Memory B cell (primary cell): ENCODE data around the gene ARF1.
A peak's percentile ranks its signal among the peaks of the same experiment; 100 is the strongest.

Experiments used
- ATAC-seq: fragments of 150-1000 bp; cut with Tn5 transposase; 2 replicates; pipeline ENCODE4 v1.10.0; 2021; ENCODE audit warnings: low read depth, mild to moderate bottlenecking, moderate library complexity
- DNase-seq, 2 donors: peaks; one replicate each; pipeline ENCODE4 v3.0.0; 2022; ENCODE audit warnings: low spot score in 2 of 2
- H3K27ac Mint-ChIP-seq: one replicate; pipeline ENCODE4 v1.8.0; 2022; ENCODE audit warnings: mild to moderate bottlenecking, moderate library complexity, mixed read lengths
- H3K27me3 Mint-ChIP-seq: one replicate; pipeline ENCODE4 v1.8.0; 2022; ENCODE audit warnings: mixed read lengths
- H3K36me3 Mint-ChIP-seq: one replicate; pipeline ENCODE4 v1.8.0; 2022; ENCODE audit warnings: mild to moderate bottlenecking, mixed read lengths
- H3K4me1 Mint-ChIP-seq: one replicate; pipeline ENCODE4 v1.8.0; 2022; ENCODE audit warnings: mixed read lengths
- H3K4me3 Mint-ChIP-seq: one replicate; pipeline ENCODE4 v1.8.0; 2022; ENCODE audit warnings: mild to moderate bottlenecking, moderate library complexity, mixed read lengths
- H3K9me3 Mint-ChIP-seq: one replicate; pipeline ENCODE4 v1.8.0; 2022; ENCODE audit warnings: mixed read lengths

ARF1 gene

DNA sequence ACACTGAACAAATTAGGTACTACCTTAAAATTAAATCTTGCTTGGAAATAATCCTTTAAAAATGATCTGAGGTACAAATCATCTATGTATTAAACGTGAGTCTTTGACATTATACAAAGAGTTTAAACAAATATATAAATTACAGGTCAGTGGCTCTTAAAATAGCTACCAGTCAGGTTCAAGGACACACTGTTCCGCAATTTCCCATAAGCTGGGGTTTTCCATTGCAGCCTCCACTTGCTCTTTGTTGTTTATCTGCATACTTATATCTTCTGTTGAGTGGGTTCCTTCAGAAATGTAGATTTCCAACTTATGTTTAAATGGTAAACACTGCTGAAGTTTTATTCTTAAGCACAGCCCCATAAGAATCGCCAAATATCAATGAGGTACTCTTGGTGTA, 32.3 kb downstream of the ARF1 start:
- no peak overlapping the region for H3K27ac Mint-ChIP-seq
- DNase-seq, result no peak

GRCh38 chr1:228117335-228117734, 34.8 kb downstream of the ARF1 start:
- no peak for DNase-seq
- Mint-ChIP-seq H3K27me3 (no peaks in the 10 kb centered on the region), H3K9me3 (peaks cover 3% of the 10 kb centered on the region), H3K4me1 (peaks cover 3% of the 10 kb centered on the region), H3K27ac (no peak overlapping the region), H3K36me3 (peaks cover 3% of the 10 kb centered on the region), H3K4me3 (no peak overlapping the region)
- ATAC-seq, result no peak

More for the DNA sequence above, 32.3 kb downstream of the ARF1 start:
- H3K4me3 Mint-ChIP-seq, result no peak overlapping the region
- no peak for ATAC-seq
- H3K27me3 Mint-ChIP-seq, result no peaks in the 10 kb centered on the region
- H3K36me3 Mint-ChIP-seq, result peaks cover 3% of the 10 kb centered on the region
- H3K9me3 Mint-ChIP-seq, result peaks cover 3% of the 10 kb centered on the region
- peaks cover 5% of the 10 kb centered on the region for H3K4me1 Mint-ChIP-seq

DNA sequence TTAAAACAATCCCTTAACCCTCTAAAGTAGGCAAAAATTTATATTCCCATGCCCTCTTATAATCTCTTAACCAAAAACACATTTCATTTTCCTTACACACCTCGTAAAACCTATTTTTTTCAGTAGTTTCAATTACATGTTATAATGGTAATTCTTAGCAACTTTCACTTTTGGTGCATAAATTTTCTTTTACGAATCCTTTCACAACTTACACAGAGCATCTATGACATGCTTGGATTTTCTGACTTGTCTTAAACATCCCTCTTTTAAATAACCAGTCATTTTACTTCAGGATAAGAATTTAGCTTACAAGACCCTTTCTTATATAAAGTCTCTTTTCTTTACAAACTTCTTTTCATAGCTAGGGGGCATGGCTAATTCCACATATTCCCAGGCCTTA, 35.5 kb downstream of the ARF1 start:
- no peak for ATAC-seq
- Mint-ChIP-seq H3K36me3 (peaks cover 3% of the 10 kb centered on the region), H3K27ac (no peak overlapping the region), H3K9me3 (peaks cover 3% of the 10 kb centered on the region), H3K4me3 (no peak overlapping the region), H3K27me3 (no peaks in the 10 kb centered on the region), H3K4me1 (peaks cover 3% of the 10 kb centered on the region)
- no peak for DNase-seq

DNA sequence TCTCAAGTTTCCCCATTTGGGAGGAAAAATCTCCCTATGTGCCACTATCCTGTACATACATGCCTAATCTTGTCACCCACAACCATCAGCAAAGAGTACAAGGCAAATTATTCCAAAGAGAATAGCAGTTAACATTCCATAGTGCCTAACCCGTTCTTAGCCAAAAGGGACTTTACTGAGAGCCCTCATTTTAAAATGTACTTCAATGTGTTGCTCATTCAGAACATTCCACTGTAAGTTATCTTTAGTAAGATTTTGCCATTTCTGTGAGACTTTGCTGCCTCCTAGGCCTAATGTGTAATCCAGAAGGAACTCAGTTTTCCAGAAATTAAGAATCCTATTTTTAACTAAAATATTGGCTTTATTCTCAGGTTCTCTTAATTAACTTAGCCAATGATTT, 37.8 kb downstream of the ARF1 start:
- DNase-seq (no peak), ATAC-seq (no peak)
- Mint-ChIP-seq H3K9me3 (peaks cover 3% of the 10 kb centered on the region), H3K4me1 (peaks cover 7% of the 10 kb centered on the region), H3K27ac (no peak overlapping the region), H3K36me3 (peaks cover 3% of the 10 kb centered on the region), H3K27me3 (no peaks in the 10 kb centered on the region), H3K4me3 (no peak overlapping the region)

DNA sequence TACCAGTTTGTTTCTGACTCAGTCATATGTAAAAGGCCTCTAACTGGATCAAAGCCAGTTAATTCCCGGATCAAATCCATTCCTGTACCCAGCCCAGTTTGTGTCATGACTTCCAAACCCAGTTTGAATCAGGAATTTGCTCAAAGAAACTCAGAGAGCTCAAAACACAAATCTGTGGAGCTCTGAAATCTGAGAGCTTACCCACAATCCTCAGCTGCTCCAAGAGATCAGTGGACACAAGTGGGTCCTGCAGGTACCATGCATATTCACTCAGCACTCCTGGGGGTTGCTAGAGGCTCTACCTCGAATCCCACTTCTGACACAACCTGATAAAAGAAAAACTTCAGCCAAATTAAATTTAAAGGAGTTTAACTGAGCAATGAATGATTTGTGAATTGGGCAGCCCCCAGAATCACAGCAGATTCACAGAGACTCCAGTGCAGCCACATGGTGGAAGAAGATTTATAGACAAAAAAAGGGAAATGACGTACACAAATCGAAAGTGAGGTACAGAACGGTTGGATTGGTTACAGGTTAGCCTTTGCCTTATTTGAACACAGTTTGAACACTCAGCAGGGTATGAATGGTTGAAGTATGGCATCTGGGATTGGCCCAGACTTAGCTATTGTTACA, 38.5 kb downstream of the ARF1 start:
- Mint-ChIP-seq H3K9me3 (peaks cover 3% of the 10 kb centered on the region), H3K27ac (no peak overlapping the region), H3K36me3 (peaks cover 3% of the 10 kb centered on the region), H3K4me3 (no peak overlapping the region), H3K27me3 (no peaks in the 10 kb centered on the region), H3K4me1 (peaks cover 8% of the 10 kb centered on the region)
- ATAC-seq (peak; percentile 83), DNase-seq (no peak)

DNA sequence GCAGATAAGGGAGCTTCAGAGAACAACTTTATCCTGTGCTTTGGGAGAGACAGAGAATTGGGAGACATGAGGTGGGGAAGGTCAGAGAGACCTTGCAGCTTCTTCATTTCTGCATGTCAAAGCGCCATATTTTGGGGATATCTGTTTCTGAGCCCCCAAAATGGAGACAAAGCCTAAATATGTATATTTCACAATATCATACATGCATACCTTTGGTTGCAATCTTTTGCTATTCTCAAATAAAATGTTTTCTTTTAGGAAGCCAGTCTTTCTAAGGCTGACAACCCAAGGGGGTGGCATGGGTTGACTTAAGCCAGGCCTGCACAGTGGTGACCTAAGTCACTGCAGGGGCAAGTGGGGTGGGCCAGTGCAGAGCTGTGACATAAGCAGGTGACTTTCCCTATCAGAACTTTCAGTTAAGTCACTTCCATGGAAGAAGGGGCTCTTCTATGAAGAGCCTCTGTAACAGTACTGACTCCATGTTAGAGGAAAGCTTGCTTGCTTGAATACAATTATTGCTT, 40.5 kb downstream of the ARF1 start:
- H3K27ac Mint-ChIP-seq, result no peak overlapping the region
- DNase-seq, result no peak
- no peak for ATAC-seq
- no peak overlapping the region for H3K4me3 Mint-ChIP-seq
- H3K9me3 Mint-ChIP-seq, result peaks cover 2% of the 10 kb centered on the region
- no peaks in the 10 kb centered on the region for H3K27me3 Mint-ChIP-seq
- H3K4me1 Mint-ChIP-seq, result peaks cover 8% of the 10 kb centered on the region
- peaks cover 2% of the 10 kb centered on the region for H3K36me3 Mint-ChIP-seq

GRCh38 chr1:228123505-228123904, 41.0 kb downstream of the ARF1 start:
- Mint-ChIP-seq H3K36me3 (no peaks in the 10 kb centered on the region), H3K27ac (no peak overlapping the region), H3K4me3 (no peak overlapping the region), H3K27me3 (no peaks in the 10 kb centered on the region), H3K4me1 (peaks cover 8% of the 10 kb centered on the region), H3K9me3 (no peaks in the 10 kb centered on the region)
- DNase-seq, result no peak
- ATAC-seq, result no peak

DNA sequence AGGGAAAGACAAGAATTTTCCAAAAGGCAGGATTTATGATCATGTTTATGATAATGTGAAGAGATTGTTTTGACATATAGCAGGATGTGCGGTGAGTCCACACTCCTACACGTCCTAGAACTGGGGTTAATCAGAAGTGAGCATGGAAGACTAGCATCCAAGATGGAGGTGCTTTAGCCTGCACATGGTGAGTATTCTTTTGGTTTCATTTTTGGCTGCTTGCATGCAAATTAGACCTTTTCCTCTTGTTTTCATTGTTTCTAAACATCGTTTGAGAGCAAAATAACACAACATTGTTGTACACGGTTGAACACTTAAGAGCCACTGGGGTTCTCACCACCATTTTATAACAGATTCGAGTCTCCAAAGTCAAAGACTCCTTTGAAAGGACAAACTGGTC, 42.7 kb downstream of the ARF1 start:
- DNase-seq (no peak), ATAC-seq (no peak)
- H3K9me3 Mint-ChIP-seq, result no peaks in the 10 kb centered on the region
- H3K4me3 Mint-ChIP-seq, result no peak overlapping the region
- H3K36me3 Mint-ChIP-seq, result no peaks in the 10 kb centered on the region
- no peak overlapping the region for H3K27ac Mint-ChIP-seq
- peaks cover 8% of the 10 kb centered on the region for H3K4me1 Mint-ChIP-seq
- H3K27me3 Mint-ChIP-seq, result no peaks in the 10 kb centered on the region

DNA sequence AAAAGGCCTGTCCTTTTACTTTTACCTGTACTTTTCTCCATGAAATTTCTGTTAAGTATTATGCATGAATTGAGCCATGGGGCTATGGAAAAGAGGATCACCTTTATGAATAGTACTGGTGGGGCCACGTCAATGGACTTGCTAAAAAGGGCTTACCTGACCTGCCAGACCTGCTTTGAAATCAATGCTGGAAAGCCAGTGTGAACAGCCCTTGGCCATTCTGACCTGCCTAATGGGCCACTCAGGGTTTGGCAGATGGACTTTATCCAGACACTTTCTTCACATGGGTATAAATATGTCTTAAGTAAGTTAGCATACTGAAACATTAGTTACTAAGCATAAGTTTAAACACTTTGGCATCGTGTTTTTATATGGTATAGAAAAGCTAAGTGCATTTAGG, 49.3 kb downstream of the ARF1 start:
- Mint-ChIP-seq H3K9me3 (no peaks in the 10 kb centered on the region), H3K4me3 (no peak overlapping the region)
- no peak for ATAC-seq

GRCh38 chr1:228134591-228134990, 52.1 kb downstream of the ARF1 start:
- Mint-ChIP-seq H3K27ac (no peak overlapping the region), H3K4me3 (no peak overlapping the region), H3K4me1 (peaks cover 6% of the 10 kb centered on the region), H3K9me3 (no peaks in the 10 kb centered on the region), H3K36me3 (no peaks in the 10 kb centered on the region), H3K27me3 (peaks cover 2% of the 10 kb centered on the region)
- ATAC-seq (no peak), DNase-seq (no peak)

More for the DNA sequence above, 49.3 kb downstream of the ARF1 start:
- Mint-ChIP-seq H3K4me1 (no peaks in the 10 kb centered on the region), H3K27me3 (peaks cover 2% of the 10 kb centered on the region), H3K36me3 (no peaks in the 10 kb centered on the region), H3K27ac (no peak overlapping the region)
- no peak for DNase-seq

GRCh38 chr1:228136901-228137300, 54.4 kb downstream of the ARF1 start:
- ATAC-seq, result no peak
- peaks cover 2% of the 10 kb centered on the region for H3K27me3 Mint-ChIP-seq
- peak overlapping the region; percentile 91 for H3K27ac Mint-ChIP-seq
- no peak overlapping the region for H3K4me3 Mint-ChIP-seq
- no peak for DNase-seq
- no peaks in the 10 kb centered on the region for H3K36me3 Mint-ChIP-seq
- H3K9me3 Mint-ChIP-seq, result no peaks in the 10 kb centered on the region
- peaks cover 12% of the 10 kb centered on the region for H3K4me1 Mint-ChIP-seq

GRCh38 chr1:228139406-228139930, 57.0 kb downstream of the ARF1 start:
- ATAC-seq, result no peak
- no peaks in the 10 kb centered on the region for H3K9me3 Mint-ChIP-seq
- H3K36me3 Mint-ChIP-seq, result no peaks in the 10 kb centered on the region
- peak overlapping the region; percentile 91 for H3K27ac Mint-ChIP-seq
- peaks cover 21% of the 10 kb centered on the region for H3K4me1 Mint-ChIP-seq
- no peak for DNase-seq
- H3K27me3 Mint-ChIP-seq, result peaks cover 2% of the 10 kb centered on the region
- peak overlapping the region; percentile 90 for H3K4me3 Mint-ChIP-seq

- Mint-ChIP-seq H3K27me3 (no peaks in the 10 kb centered on the region), H3K36me3 (peaks cover 1% of the 10 kb centered on the region), H3K9me3 (no peaks in the 10 kb centered on the region), H3K4me1 (peaks cover 21% of the 10 kb centered on the region), H3K27ac (peak within 1 kb of the TSS; percentile 91), H3K4me3 (peak within 1 kb of the TSS; percentile 90)
- peak; percentile 75 for ATAC-seq
- peak; percentile 99 to 100 for DNase-seq
These were observed 57.6 kb downstream of the ARF1 start, which contains the start of gene GUK1 for GRCh38 chr1:228139931-228140723. TSS of gene GUK1 (plus strand) at chr1:228140279. CDS start at chr1:228140303, 24 bp downstream.

GRCh38 chr1:228140724-228141225, 58.3 kb downstream of the ARF1 start:
- peaks cover 1% of the 10 kb centered on the region for H3K36me3 Mint-ChIP-seq
- ATAC-seq (no peak), DNase-seq (no peak)
- no peaks in the 10 kb centered on the region for H3K9me3 Mint-ChIP-seq
- peak overlapping the region; percentile 90 for H3K4me3 Mint-ChIP-seq
- peaks cover 21% of the 10 kb centered on the region for H3K4me1 Mint-ChIP-seq
- no peaks in the 10 kb centered on the region for H3K27me3 Mint-ChIP-seq
- peak overlapping the region; percentile 91 for H3K27ac Mint-ChIP-seq
